ENCODE measurements around the gene SCRN2.

SCRN2 gene

GRCh38 chr17:47819475-47819874, 21.6 kb downstream of the SCRN2 start:
- no peak for DNase-seq

- DNase-seq, result no peak
These were observed 22.9 kb downstream of the SCRN2 start for GRCh38 chr17:47818002-47818695.

- no peak for DNase-seq
These were observed 24.1 kb downstream of the SCRN2 start for GRCh38 chr17:47816947-47817346.

- DNase-seq, result no peak
These were observed 24.9 kb downstream of the SCRN2 start for GRCh38 chr17:47816111-47816735.

- no peak for DNase-seq
These were observed 25.8 kb downstream of the SCRN2 start for GRCh38 chr17:47815106-47815918.

GRCh38 chr17:47813512-47814031, 27.5 kb downstream of the SCRN2 start:
- no peak for DNase-seq

GRCh38 chr17:47813077-47813476, 28.0 kb downstream of the SCRN2 start:
- DNase-seq, result no peak

- DNase-seq, result no peak
These were observed 28.7 kb downstream of the SCRN2 start for GRCh38 chr17:47812146-47812920.

GRCh38 chr17:47811709-47812108, 29.4 kb downstream of the SCRN2 start:
- DNase-seq, result no peak

- DNase-seq, result no peak
These were observed 30.0 kb downstream of the SCRN2 start for GRCh38 chr17:47810901-47811635.

- DNase-seq, result no peak
These were observed 30.8 kb downstream of the SCRN2 start for GRCh38 chr17:47810200-47810821.

- DNase-seq, result no peak
These were observed 32.1 kb downstream of the SCRN2 start for GRCh38 chr17:47808830-47809480.

- DNase-seq, result no peak
These were observed 32.8 kb downstream of the SCRN2 start for GRCh38 chr17:47808036-47808829.

- no peak for DNase-seq
These were observed 33.7 kb downstream of the SCRN2 start for GRCh38 chr17:47807421-47807820.

- peak; percentile 13 for DNase-seq
These were observed 34.2 kb downstream of the SCRN2 start for GRCh38 chr17:47806913-47807255.

- DNase-seq, result no peak
These were observed 34.8 kb downstream of the SCRN2 start for GRCh38 chr17:47806026-47806912.

- DNase-seq, result no peak
These were observed 36.6 kb downstream of the SCRN2 start for GRCh38 chr17:47804461-47804860.

GRCh38 chr17:47803751-47804150, 37.3 kb downstream of the SCRN2 start:
- DNase-seq, result no peak

GRCh38 chr17:47803201-47803600, 37.9 kb downstream of the SCRN2 start:
- DNase-seq, result no peak

All from NCI-H69 (cell line).